GM12864 (cell line): ENCODE data around the gene CTLA4.

Source experiments
- DNase-seq: peaks from one replicate; pipeline ENCODE4 v3.0.0-alpha.2; 2011; ENCODE audit warnings: low read depth
- H3K4me3 ChIP-seq: 2 replicates; pipeline ENCODE4 v1.5.1; 2011; ENCODE audit warnings: mild to moderate bottlenecking, low read depth, low read length, control low read depth
- TF ChIP-seq, protein P1 (sequence below): IDR thresholded peaks from 2 replicates; pipeline ENCODE4 v1.5.1; 2011; ENCODE audit warnings: low read depth, mild to moderate bottlenecking, moderate library complexity, low read length, control low read depth, inconsistent platforms; ENCODE audit errors: missing control alignments

The CTLA4 gene

DNA sequence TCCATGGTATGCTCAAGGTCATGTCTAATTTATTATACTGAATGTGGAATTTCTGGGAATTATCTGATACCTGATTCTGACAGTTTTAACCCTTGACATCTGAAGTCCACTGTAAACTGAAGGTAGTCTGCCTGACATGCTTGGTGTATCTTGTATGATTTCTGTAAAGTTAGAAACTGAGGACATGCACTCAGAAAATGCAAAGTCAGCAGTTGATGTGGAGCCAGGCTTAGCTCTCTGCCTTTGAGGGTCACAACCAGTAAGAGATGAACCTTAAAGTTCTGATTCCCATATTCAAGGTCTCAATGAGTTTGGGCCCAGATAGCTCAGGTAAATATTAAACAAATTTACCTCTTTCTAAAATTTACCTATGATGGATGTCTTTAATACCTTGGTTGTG, 12.3 kb upstream of the CTLA4 start:
- H3K4me3 ChIP-seq = no peak overlapping the region
- no peak for DNase-seq
- TF ChIP-seq, protein P1, sequence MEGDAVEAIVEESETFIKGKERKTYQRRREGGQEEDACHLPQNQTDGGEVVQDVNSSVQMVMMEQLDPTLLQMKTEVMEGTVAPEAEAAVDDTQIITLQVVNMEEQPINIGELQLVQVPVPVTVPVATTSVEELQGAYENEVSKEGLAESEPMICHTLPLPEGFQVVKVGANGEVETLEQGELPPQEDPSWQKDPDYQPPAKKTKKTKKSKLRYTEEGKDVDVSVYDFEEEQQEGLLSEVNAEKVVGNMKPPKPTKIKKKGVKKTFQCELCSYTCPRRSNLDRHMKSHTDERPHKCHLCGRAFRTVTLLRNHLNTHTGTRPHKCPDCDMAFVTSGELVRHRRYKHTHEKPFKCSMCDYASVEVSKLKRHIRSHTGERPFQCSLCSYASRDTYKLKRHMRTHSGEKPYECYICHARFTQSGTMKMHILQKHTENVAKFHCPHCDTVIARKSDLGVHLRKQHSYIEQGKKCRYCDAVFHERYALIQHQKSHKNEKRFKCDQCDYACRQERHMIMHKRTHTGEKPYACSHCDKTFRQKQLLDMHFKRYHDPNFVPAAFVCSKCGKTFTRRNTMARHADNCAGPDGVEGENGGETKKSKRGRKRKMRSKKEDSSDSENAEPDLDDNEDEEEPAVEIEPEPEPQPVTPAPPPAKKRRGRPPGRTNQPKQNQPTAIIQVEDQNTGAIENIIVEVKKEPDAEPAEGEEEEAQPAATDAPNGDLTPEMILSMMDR = no peak

DNA sequence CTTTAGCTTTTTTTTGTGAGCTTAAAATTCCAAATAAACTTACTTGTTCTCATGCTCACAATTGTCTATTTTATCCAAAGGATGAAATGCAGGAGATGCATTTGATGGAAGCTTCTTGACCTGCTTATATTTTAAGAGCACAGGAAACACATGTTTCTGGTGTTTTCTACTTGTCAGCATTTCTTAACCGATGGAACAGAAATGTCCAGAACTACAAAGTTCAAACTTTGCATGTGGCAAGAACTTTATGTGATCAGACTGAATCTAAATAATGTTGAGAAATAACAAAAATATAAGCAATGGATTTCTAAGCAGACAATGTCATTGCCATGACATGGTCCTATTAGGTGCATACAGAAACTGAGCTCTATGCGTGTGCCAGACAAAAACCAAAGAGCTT, 9.9 kb upstream of the CTLA4 start:
- no peak for DNase-seq
- no peak overlapping the region for H3K4me3 ChIP-seq
- TF ChIP-seq, protein P1 = no peak

DNA sequence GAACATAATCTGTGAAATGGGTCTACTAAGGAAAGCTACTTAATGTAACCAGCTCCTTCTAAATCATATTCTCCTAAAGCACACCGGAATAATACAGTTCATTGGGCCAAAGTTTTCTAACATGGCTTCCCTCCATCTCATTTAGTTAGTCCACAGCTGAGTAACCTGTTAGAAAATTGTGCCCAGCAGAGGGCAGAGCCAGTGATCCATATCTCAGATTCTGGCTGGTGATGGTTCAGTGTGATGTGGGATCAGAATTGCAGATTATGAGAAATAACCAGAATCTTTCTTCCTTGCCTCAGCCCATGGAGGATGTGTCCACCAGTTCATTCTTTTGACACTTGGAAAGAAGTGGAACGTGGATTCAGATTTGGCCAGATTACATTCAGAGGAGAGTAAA, 9.4 kb upstream of the CTLA4 start:
- no peak for DNase-seq
- TF ChIP-seq, protein P1 = peak; percentile 10
- no peak overlapping the region for H3K4me3 ChIP-seq

DNA sequence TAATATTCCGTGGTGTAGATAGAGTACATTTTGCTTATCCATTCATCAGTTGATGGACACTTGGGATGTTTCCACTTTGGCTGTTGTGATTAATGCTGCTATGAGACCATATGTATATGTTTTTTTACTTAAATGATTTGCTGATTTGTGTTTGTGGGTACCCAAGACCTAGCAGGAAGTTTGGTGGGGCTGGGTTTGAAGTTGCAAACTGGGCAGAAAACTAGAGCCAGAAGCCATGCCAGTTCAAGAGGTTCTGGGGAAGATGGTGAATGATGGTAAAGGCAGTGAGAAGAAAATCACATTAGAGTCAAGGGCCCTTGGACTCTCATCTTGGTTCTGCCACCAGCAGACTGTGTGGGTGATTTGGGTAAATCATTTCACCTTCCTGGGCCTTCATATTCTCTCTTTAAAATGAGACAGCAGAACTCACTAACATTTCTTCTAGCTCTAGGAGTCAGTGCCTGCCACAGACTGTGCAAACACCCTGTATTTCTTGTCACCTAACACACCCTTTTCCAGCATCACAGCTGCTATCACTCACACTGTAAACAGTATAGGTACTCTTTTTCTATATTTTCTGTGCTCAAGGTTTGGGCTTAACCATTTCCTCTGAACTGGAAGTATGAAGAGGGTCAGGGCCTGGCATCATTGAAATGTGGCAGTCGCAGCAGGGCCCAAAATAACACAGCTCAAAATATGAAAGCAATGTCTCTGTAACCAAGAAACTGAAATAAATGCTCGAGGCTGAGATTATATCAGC, 8.4 kb upstream of the CTLA4 start:
- no peak for DNase-seq
- TF ChIP-seq, protein P1 = no peak
- no peak overlapping the region for H3K4me3 ChIP-seq

DNA sequence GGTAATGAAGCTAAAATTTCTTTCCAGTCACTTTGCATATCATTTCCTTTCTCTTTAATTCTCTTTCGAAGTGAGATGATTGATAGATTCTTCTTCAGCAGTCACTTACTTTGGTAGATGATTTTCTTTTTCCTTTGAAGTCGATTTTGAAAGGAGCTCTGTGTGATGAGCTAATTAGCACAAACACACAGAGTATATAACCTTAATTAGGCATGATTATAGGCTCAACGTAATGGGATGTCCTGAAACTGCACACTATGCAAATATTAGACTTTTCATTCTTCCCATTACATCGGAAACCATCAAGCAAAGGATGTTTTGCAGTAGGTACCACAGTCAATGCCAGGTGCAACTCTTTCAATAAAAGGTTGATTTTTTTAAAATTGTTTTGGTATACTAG, 6.4 kb upstream of the CTLA4 start:
- H3K4me3 ChIP-seq = no peak overlapping the region
- TF ChIP-seq, protein P1 = no peak
- DNase-seq = no peak

DNA sequence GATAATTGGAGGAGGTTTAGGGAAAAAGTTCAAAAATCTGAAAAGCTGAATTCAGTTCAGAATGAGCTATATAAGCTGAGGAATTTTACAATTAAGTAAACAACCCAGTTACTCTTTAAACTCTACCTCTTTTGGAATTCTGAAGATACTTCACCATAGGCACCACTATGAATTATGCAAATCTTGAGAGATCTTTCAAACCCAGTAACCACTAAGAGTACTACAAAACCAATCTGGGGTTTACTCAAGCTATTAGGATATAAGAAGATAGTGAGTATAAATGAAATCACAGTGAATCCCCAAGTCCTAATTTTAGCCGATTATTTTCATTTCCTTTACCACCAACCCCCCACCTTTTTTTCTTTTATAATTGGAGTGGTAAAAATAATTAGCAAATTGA, 6.0 kb upstream of the CTLA4 start:
- no peak for DNase-seq
- H3K4me3 ChIP-seq = no peak overlapping the region
- TF ChIP-seq, protein P1 = no peak
